ENCODE measurements around the gene OPCML. TPM values are rescaled to one million over a fixed set of nuclear protein-coding genes. Genes with fewer than 3 reads are reported as not detected.

Gene OPCML
- total and polyA plus RNA-seq, 4 donors = under 0.01 to 0.01 TPM; not detected in 2

- Histone ChIP-seq H3K9ac (ENCODE audit: low read depth in 1 of 2, low read length in 2 of 2) (no peak overlapping the region), H3K4me1 (ENCODE audit: control insufficient read depth in 4 of 4, insufficient read depth in 4 of 4, low read length in 3 of 4) (no peaks in the 10 kb centered on the region), H3K9me3 (ENCODE audit: control insufficient read depth in 4 of 4, low read length in 3 of 4) (no peaks in the 10 kb centered on the region), H3K27me3 (ENCODE audit: control insufficient read depth in 4 of 4, insufficient read depth in 4 of 4, low read length in 3 of 4) (peaks cover 0 to 8% (median 0%) of the 10 kb centered on the region in 4 donors), H3K27ac (ENCODE audit: low read depth in 1 of 2, low read length in 2 of 2) (no peak overlapping the region), H3K36me3 (ENCODE audit: control insufficient read depth in 4 of 4, insufficient read depth in 3 of 4, low read depth in 1 of 4, low read length in 3 of 4) (no peaks in the 10 kb centered on the region), H3K4me3 (ENCODE audit: low read depth in 1 of 3, low read length in 3 of 3) (no peak overlapping the region)
- 41% methylated on average over 2 of the region's 2 CpGs for WGBS
- no peak for TF ChIP-seq HNF4A (conservative IDR thresholded peaks at IDR 0.05)
- TF ChIP-seq REST (IDR thresholded peaks at IDR 0.05) = no peak
- no peak for TF ChIP-seq JUND (IDR thresholded peaks at IDR 0.05)
- no peak for TF ChIP-seq FOXA1 (IDR thresholded peaks at IDR 0.05)
- no peak for TF ChIP-seq MAX (IDR thresholded peaks at IDR 0.05)
- TF ChIP-seq SP1 (IDR thresholded peaks at IDR 0.05) = no peak
- no peak for TF ChIP-seq HNF4G (IDR thresholded peaks at IDR 0.05)
- no peak for TF ChIP-seq FOXA2 (IDR thresholded peaks at IDR 0.05)
- TF ChIP-seq RXRA (IDR thresholded peaks at IDR 0.05) = no peak
- TF ChIP-seq ZBTB33 (IDR thresholded peaks at IDR 0.05) = no peak
- no peak for TF ChIP-seq YY1 (IDR thresholded peaks at IDR 0.05)
- TF ChIP-seq NR2F2 (IDR thresholded peaks at IDR 0.05) = no peak
- TF ChIP-seq TAF1 (conservative IDR thresholded peaks at IDR 0.05) = no peak
- no peak for TF ChIP-seq ATF3 (IDR thresholded peaks at IDR 0.05)
- TF ChIP-seq GABPA (IDR thresholded peaks at IDR 0.05 in 1 of 2, conservative IDR thresholded peaks at IDR 0.05 in 1 of 2) = no peak
- TF ChIP-seq CTCF (IDR thresholded peaks at IDR 0.05; ENCODE audit: low read depth, low read length, missing input control) = no peak
- TF ChIP-seq RAD21 (IDR thresholded peaks at IDR 0.05) = no peak
- no peak for TF ChIP-seq EGR1 (IDR thresholded peaks at IDR 0.05; ENCODE audit: low read depth in 2 of 2)
- no peak for DNase-seq (ENCODE audit: low spot score)
Observed at GRCh38 chr11:132535830-132536229, 996.5 kb downstream of the OPCML start.
